Spleen (tissue), 7 donors: ENCODE measurements around the gene SLC9C2.

Source experiments
- CTCF ChIP-seq, 11 experiments: fragments of 200-600 bp in 7 of 11; fragments of 450-650 bp in 4 of 11; sonication (generic) in 4 of 11; IDR thresholded peaks in 8 of 11; conservative IDR thresholded peaks in 3 of 11; 1 replicate in 7 of 11; 2 replicates in 4 of 11; pipeline versions ENCODE4 v1.4.0 to v1.8.0; 2016 to 2021; ENCODE audit warnings: antibody characterized with exemption in 11 of 11, inconsistent platforms in 4 of 11, mild to moderate bottlenecking in 1 of 11
- POLR2AphosphoS5 ChIP-seq, 3 donors: sonication (generic); formaldehyde crosslinking; IDR thresholded peaks; one replicate each; pipeline ENCODE4 v1.5.1; 2017; ENCODE audit warnings: antibody characterized with exemption in 3 of 3
- donor health status: DM: no; HTN: no; CAD: no; lungs with moderate emphysema.
- donor health status: DM: no; HTN: no; CAD: no.
- donor health status: DM: no; HTN: no; CAD: no.

GRCh38 chr1:173489929-173490328 lies 112.9 kb downstream of the SLC9C2 start:
- no peak for TF ChIP-seq CTCF (IDR thresholded peaks at IDR 0.05 in 8 of 11, conservative IDR thresholded peaks at IDR 0.05 in 3 of 11)
- TF ChIP-seq POLR2AphosphoS5 (IDR thresholded peaks at IDR 0.05): no peak
